AG08395 (cell line): Measurements from ENCODE around the gene GJA3.
"Not testable (repeated sequence)": the region's sequence is repeated elsewhere in the genome, so short reads cannot be mapped to it uniquely, and the experiment has no call there.

Source experiments
- DNase-seq: peaks from one replicate; pipeline ENCODE4 v3.0.0; 2012; ENCODE audit warnings: mixed read lengths, low spot score

The GJA3 gene

GRCh38 chr13:20182231-20182846 is 21.5 kb upstream of the GJA3 start:
- DNase-seq: peak; percentile 82

- no peak for DNase-seq
Measured at GRCh38 chr13:20181188-20181587, 20.3 kb upstream of the GJA3 start.

GRCh38 chr13:20178156-20178555 is 17.3 kb upstream of the GJA3 start:
- no peak for DNase-seq

- no peak for DNase-seq
Measured at GRCh38 chr13:20177049-20177831, 16.4 kb upstream of the GJA3 start.

GRCh38 chr13:20175907-20176652 is 15.2 kb upstream of the GJA3 start:
- no peak for DNase-seq

GRCh38 chr13:20175406-20175794 is 14.5 kb upstream of the GJA3 start:
- no peak for DNase-seq

- DNase-seq: peak; percentile 93
Measured at GRCh38 chr13:20174656-20175405, 14.0 kb upstream of the GJA3 start.

GRCh38 chr13:20173116-20173746 is 12.4 kb upstream of the GJA3 start:
- no peak for DNase-seq

- DNase-seq: no peak
Measured at GRCh38 chr13:20171364-20171763, 10.5 kb upstream of the GJA3 start.

- no peak for DNase-seq
Measured at GRCh38 chr13:20170921-20171320, 10.1 kb upstream of the GJA3 start.

GRCh38 chr13:20168396-20168795 is 7.5 kb upstream of the GJA3 start:
- DNase-seq: no peak

- no peak for DNase-seq
Measured at GRCh38 chr13:20165417-20166257, 4.8 kb upstream of the GJA3 start.

GRCh38 chr13:20161951-20162300 is 1.1 kb upstream of the GJA3 start:
- DNase-seq: no peak

- DNase-seq: no peak
Measured at GRCh38 chr13:20161275-20161950, 561 bp upstream of the GJA3 start.

- no peak for DNase-seq
Measured at GRCh38 chr13:20159646-20160305, 1.1 kb downstream of the GJA3 start.

GRCh38 chr13:20157151-20157796 is 3.6 kb downstream of the GJA3 start:
- DNase-seq: no peak

GRCh38 chr13:20156702-20157101 is 4.2 kb downstream of the GJA3 start:
- DNase-seq: no peak

GRCh38 chr13:20153290-20153689 is 7.6 kb downstream of the GJA3 start:
- not testable (repeated sequence) for DNase-seq

GRCh38 chr13:20151612-20152011 is 9.2 kb downstream of the GJA3 start:
- DNase-seq: no peak
